Measurements from ENCODE around the gene MET.
"Not testable (repeated sequence)": the region's sequence is repeated elsewhere in the genome, so short reads cannot be mapped to it uniquely, and the experiment has no call there.

The MET gene

DNA sequence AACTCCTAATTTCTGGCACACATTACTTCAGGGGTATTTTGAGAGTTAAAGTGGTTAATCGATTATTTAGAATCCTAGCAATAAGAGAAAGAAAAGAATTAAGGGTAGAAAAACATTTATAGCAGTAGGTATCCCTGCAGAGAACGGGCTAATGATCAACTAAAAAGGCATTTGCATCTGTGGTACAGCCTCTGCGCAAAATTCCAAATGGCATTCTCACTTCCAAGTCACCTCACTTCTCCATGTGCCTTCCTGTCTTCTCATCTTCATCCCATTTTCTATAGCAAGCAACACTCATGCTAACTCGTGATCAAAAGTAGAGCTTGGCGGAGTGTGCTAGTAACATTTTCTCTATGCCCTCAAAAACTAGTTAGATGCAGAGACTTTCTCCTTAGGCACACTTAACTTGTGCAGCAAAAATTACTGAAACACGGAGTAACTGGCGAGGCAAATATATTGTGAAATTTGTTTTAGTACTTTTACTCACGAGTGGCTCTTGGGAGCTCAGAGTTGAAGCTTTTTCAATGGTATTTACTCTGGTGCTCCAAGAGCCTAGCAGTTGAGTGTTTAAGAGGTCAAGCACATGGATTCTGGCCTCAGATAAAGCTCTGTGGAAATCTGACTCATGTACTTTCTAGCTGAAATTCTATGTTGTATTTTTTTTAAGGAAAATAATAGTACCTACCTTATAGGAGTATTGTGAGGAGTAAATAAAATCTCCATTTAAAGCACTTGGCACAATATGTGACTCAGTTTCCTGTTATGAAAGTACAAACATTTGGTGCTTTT lies 65.1 kb downstream of the MET start:
- no peak overlapping the region for H3K4me3 Mint-ChIP-seq
- H3K36me3 Mint-ChIP-seq, result no peaks in the 10 kb centered on the region
- no peak overlapping the region for H3K27ac Mint-ChIP-seq
- H3K27me3 Mint-ChIP-seq, result peaks cover 3% of the 10 kb centered on the region
- H3K9me3 Mint-ChIP-seq (ENCODE audit: low read depth), result no peaks in the 10 kb centered on the region
- no peaks in the 10 kb centered on the region for H3K4me1 Mint-ChIP-seq (ENCODE audit: low read depth)

DNA sequence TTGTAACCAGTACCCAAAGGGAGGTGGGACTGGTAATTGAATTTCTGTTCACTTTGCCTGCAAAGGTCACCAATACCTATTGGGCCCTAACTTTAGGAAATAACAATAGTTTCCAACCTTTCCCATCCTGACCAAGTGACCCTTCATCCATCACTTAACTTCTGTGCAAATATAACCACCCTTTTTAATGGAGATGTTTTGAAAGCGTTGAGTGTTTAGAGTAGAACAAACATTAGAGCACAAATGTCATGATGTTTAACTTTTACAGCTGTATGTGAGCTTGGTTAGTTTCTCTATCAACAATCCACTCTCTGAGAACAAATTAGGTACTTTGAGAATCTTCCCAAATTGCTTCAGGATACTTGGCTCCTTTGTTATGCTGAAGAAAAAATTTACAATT lies 66.4 kb downstream of the MET start:
- Mint-ChIP-seq H3K27me3 (peaks cover 7% of the 10 kb centered on the region), H3K36me3 (no peaks in the 10 kb centered on the region), H3K9me3 (ENCODE audit: low read depth) (no peaks in the 10 kb centered on the region), H3K27ac (no peak overlapping the region), H3K4me1 (ENCODE audit: low read depth) (no peaks in the 10 kb centered on the region), H3K4me3 (no peak overlapping the region)

DNA sequence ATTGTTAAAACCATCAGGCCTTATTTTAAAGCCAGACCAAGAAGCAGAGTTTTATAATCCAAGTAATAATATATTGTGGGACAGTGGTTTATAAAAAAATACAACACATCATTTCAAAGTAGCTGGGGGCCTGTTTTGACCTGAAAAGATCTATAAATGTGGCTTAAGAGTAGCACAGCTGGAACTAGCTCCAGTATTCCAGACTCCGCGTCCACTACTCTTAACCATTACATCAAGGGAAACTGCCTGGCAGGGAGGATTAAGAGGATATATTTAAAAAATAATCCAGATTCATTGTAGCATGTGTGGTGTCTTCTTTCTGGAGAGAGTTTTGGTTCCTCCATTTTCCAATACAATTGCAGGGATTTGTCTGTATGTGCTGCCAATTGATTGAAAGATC lies 67.3 kb downstream of the MET start:
- H3K27me3 Mint-ChIP-seq, result peaks cover 8% of the 10 kb centered on the region
- no peaks in the 10 kb centered on the region for H3K36me3 Mint-ChIP-seq
- no peak overlapping the region for H3K4me3 Mint-ChIP-seq
- H3K27ac Mint-ChIP-seq, result no peak overlapping the region
- no peaks in the 10 kb centered on the region for H3K4me1 Mint-ChIP-seq (ENCODE audit: low read depth)
- H3K9me3 Mint-ChIP-seq (ENCODE audit: low read depth), result no peaks in the 10 kb centered on the region

DNA sequence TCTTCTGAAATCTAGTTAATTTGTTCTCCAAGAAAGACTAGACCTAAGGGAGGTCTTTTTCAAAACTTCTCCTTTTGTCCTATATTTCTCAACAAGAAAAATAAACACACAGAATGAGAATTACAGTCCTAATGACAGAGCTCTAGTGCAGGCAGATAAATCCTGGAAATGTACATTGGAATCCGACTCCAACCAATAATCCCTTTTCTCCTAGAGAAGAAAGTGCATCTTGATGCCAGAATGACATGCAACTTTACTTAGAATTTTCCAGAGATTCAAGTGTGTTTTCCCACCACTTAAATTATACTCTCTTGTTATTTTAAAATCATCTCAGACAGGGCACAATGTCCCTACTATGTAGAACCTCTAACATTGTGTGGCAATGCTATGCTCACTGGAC lies 68.2 kb downstream of the MET start:
- Mint-ChIP-seq H3K27me3 (peaks cover 8% of the 10 kb centered on the region), H3K36me3 (no peaks in the 10 kb centered on the region), H3K9me3 (ENCODE audit: low read depth) (no peaks in the 10 kb centered on the region), H3K4me3 (no peak overlapping the region), H3K27ac (no peak overlapping the region), H3K4me1 (ENCODE audit: low read depth) (no peaks in the 10 kb centered on the region)

DNA sequence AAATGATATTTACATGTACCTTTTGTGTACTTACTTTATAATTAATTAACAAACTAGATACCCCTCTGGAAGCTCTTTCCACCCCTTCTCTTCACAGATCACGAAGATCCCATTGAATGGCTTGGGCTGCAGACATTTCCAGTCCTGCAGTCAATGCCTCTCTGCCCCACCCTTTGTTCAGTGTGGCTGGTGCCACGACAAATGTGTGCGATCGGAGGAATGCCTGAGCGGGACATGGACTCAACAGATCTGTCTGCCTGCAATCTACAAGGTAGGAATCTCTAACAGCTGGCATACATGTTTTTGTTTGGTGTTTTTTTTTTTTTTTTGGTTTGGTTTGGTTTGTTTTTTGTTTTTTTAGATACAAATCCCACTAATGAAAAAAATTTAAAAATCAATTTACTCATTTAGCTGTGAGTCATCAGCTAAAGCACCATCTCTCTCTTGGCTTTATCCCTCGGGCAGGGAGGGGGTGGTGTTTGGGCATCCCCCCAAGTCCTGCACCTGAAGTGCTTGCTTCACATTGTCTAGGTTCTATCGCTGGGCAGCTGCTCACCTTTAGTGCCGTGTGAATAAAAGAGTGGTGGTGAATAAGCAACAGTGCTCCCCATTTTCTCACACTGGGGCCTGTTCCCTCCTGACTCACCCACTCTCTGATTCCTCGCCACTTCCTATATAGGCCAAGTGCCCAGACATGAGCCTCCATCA lies 68.9 kb downstream of the MET start:
- Mint-ChIP-seq H3K27me3 (peaks cover 7% of the 10 kb centered on the region), H3K9me3 (ENCODE audit: low read depth) (no peaks in the 10 kb centered on the region), H3K36me3 (no peaks in the 10 kb centered on the region), H3K4me1 (ENCODE audit: low read depth) (no peaks in the 10 kb centered on the region), H3K27ac (no peak overlapping the region), H3K4me3 (no peak overlapping the region)

DNA sequence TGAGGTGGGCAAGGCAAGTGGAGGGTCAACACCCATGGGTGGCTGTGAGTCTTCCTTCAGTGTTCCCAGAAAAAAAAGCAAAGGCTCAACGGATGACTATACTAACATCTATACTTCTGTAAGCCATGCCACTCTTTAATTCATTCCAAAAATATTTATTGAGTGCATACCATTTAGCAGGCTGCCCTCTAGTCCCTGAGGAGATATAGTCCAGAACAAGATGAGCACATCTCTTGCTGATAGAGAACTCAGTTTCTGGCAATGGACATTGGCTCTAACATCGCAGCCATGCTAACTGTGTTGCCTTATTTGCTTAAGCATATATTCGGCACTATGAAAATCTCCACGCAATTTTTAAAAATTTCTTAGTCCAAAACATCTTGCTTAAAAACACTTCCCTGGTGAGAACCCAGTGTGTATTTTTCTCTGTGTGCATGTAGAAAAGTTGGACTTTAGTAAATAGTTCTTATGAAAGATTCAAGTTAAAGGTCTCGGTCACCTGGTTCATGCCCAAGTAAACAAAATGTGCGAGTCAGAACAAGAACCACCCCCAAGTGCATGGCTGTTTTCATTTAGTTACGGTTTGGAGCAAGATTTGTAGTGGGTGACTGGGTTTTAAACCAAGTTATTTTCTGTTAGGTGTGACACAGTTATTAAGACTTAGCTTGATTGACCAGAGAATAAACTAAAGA lies 69.8 kb downstream of the MET start:
- no peak overlapping the region for H3K27ac Mint-ChIP-seq
- H3K4me3 Mint-ChIP-seq, result no peak overlapping the region
- peaks cover 7% of the 10 kb centered on the region for H3K27me3 Mint-ChIP-seq
- H3K9me3 Mint-ChIP-seq (ENCODE audit: low read depth), result no peaks in the 10 kb centered on the region
- H3K36me3 Mint-ChIP-seq, result no peaks in the 10 kb centered on the region
- H3K4me1 Mint-ChIP-seq (ENCODE audit: low read depth), result no peaks in the 10 kb centered on the region

DNA sequence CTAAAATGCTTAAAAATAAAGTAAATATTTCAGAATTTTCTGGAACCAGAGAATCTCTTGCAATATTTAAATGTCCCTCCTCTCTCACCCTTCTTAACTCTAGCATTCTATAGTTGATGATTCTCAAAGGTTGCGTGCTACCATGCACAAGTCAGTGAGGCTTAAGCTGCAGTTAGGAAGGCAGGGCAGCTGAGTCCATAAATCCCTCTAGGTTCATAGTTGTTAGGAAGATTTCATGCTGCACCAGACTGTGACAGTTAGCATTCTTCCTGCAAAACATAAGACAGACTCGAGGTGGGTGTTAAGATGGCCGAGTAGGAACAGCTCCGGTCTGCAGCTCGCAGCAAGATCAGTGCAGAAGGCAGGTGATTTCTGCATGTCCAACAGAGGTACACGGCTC lies 70.6 kb downstream of the MET start:
- H3K36me3 Mint-ChIP-seq, result no peaks in the 10 kb centered on the region
- no peak overlapping the region for H3K27ac Mint-ChIP-seq
- no peak overlapping the region for H3K4me3 Mint-ChIP-seq
- H3K9me3 Mint-ChIP-seq (ENCODE audit: low read depth), result peaks cover 7% of the 10 kb centered on the region
- H3K4me1 Mint-ChIP-seq (ENCODE audit: low read depth), result no peaks in the 10 kb centered on the region
- peaks cover 7% of the 10 kb centered on the region for H3K27me3 Mint-ChIP-seq

DNA sequence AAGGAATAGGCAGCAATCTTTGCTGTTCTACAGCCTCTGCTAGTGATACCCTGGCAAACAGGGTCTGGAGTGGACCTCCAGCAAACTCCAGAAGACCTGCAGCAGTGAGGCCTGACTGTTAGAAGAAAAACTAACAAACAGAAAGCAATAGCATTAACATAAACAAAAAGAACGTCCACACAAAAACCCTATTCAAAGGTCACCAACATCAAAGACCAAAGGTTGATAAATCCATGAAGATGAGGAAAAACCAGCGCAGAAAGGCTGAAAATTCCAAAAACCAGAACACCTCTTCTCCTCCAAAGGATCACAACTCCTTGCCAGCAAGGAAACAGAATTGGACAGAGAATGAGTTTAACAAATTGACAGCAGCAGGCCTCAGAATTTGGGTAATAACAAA lies 71.8 kb downstream of the MET start:
- H3K9me3 Mint-ChIP-seq (ENCODE audit: low read depth); H3K27me3 Mint-ChIP-seq; H3K4me3 Mint-ChIP-seq; H3K36me3 Mint-ChIP-seq; H3K27ac Mint-ChIP-seq; H3K4me1 Mint-ChIP-seq (ENCODE audit: low read depth): not testable (repeated sequence)

DNA sequence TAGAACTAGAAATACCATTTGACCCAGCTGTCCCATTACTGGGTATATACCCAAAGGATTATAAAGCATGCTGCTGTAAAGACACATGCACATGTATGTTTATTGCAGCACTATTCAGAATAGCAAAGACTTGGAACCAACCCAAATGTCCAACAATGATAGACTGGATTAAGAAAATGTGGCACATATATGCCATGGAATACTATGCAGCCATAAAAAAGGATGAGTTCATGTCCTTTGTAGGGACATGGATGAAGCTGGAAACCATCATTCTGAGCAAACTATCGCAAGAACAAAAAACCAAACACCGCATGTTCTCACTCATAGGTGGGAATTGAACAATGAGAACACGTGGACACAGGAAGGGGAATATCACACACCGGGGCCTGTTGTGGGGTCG lies 74.4 kb downstream of the MET start:
- H3K27ac Mint-ChIP-seq; H3K27me3 Mint-ChIP-seq; H3K36me3 Mint-ChIP-seq; H3K4me1 Mint-ChIP-seq (ENCODE audit: low read depth); H3K4me3 Mint-ChIP-seq: not testable (repeated sequence)
- H3K9me3 Mint-ChIP-seq (ENCODE audit: low read depth), result peaks cover 12% of the 10 kb centered on the region

DNA sequence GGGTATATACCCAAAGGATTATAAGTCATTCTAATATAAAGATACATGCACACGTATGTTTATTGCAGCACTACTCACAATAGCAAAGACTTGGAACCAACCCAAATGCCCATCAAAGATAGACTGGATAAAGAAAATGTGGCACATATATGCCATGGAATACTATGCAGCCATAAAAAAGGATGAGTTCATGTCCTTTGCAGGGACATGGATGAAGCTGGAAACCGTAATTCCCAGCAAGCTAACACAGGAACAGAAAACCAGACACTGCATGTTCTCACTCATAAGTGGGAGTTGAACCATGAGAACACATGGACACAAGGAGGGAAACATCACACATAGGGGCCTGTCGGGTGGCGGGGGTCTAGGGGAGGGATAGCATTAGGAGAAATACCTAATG lies 79.1 kb downstream of the MET start:
- H3K4me1 Mint-ChIP-seq (ENCODE audit: low read depth); H3K4me3 Mint-ChIP-seq; H3K27ac Mint-ChIP-seq; H3K27me3 Mint-ChIP-seq; H3K36me3 Mint-ChIP-seq: not testable (repeated sequence)
- H3K9me3 Mint-ChIP-seq (ENCODE audit: low read depth), result peaks cover 12% of the 10 kb centered on the region

DNA sequence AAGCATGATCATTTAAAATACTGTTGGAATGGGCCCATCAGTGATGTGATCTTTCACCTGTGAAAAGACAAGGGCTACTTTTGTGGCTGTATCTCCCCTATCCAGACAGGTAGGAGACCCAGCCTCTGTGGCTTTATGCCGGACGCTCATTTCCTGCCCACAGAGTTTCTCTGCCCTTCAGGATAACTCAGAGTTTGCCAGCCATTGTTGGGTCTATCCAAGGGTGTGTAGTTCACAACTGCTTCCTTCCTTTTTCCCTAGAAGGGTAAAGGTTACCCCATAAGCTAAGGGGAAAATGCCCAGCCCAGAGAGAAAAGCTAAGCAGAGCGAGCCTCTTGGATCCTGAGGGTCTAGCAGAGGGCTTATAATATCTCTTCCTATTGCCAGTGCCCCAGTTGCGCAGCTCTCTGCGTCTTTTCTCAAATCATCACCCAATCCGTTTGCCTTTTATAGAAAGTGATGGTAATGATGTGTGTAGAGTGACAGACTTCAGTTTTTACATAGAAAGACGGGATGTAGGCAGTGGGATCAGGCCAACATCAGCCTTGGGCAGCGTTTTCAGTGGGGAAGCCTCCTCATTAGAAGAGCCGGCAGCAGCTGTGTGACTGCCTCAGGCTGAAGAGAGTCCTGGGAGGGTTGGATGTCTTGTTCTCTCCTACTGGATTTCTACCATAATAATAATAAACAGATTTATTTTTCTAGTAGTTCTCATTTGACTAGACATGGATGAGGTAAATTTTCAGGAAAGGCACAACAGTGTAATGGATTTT lies 80.5 kb downstream of the MET start:
- Mint-ChIP-seq H3K27me3 (peaks cover 3% of the 10 kb centered on the region), H3K9me3 (ENCODE audit: low read depth) (peaks cover 7% of the 10 kb centered on the region), H3K4me1 (ENCODE audit: low read depth) (no peaks in the 10 kb centered on the region), H3K4me3 (no peak overlapping the region), H3K36me3 (no peaks in the 10 kb centered on the region), H3K27ac (no peak overlapping the region)

DNA sequence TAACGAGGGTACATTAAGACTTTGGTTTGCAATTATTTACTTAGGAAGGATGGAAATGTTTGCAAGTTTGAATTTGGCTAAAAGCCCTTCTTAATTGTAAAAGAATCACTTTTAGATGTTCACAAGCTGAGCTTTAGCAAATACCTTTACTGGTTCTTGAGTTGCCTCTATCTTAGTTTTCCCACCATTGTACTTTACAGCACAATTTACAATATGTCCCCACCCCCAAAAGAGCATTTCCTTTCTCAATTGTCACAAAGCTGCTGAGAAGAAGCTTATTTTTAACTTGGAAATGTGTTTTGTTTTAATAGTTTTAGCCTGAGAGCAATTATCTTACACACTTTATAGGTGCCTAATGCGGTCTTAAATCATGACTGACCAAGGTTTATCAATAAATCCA lies 81.1 kb downstream of the MET start:
- Mint-ChIP-seq H3K4me1 (ENCODE audit: low read depth) (no peaks in the 10 kb centered on the region), H3K4me3 (no peak overlapping the region), H3K36me3 (no peaks in the 10 kb centered on the region), H3K27me3 (peaks cover 3% of the 10 kb centered on the region), H3K9me3 (ENCODE audit: low read depth) (peaks cover 4% of the 10 kb centered on the region), H3K27ac (no peak overlapping the region)

DNA sequence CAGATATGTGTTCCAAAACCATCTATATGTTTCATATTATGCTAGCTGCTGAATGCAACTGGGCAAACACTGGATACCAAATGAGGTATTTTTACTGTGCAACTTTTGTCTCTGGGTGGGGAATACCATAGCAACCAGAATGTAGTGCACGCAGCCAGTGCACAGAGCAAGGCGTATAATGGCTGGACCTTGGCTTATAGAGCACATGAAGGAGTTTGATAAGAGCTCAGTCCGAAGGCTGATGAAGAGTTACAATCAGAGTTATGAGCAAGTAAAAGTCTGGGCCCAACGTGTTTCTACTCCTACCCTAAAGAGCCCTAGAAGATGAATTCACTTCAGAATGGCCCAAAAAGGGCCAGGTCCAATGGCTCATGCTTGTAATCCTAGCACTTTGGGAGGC lies 82.2 kb downstream of the MET start:
- peaks cover 4% of the 10 kb centered on the region for H3K27me3 Mint-ChIP-seq
- peaks cover 4% of the 10 kb centered on the region for H3K9me3 Mint-ChIP-seq (ENCODE audit: low read depth)

DNA sequence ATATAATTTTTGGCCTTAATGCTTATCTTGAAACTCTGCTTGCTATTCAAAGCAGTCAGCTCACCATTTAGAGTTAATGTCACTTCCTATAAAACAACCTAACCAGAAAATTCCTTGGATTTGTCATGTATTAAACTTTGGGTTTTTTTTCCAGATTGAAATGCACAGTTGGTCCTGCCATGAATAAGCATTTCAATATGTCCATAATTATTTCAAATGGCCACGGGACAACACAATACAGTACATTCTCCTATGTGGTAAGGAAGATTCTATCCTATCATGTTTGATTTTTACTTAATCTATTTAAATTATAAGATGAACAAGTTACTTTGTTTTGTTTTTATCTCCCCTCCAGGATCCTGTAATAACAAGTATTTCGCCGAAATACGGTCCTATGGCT lies 85.3 kb downstream of the MET start:
- Mint-ChIP-seq H3K36me3 (no peaks in the 10 kb centered on the region), H3K27ac (no peak overlapping the region), H3K27me3 (peaks cover 6% of the 10 kb centered on the region), H3K4me3 (no peak overlapping the region), H3K9me3 (ENCODE audit: low read depth) (no peaks in the 10 kb centered on the region), H3K4me1 (ENCODE audit: low read depth) (no peaks in the 10 kb centered on the region)

More for the DNA sequence above, 82.2 kb downstream of the MET start:
- Mint-ChIP-seq H3K36me3 (no peaks in the 10 kb centered on the region), H3K4me1 (ENCODE audit: low read depth) (no peaks in the 10 kb centered on the region), H3K27ac (no peak overlapping the region), H3K4me3 (no peak overlapping the region)

DNA sequence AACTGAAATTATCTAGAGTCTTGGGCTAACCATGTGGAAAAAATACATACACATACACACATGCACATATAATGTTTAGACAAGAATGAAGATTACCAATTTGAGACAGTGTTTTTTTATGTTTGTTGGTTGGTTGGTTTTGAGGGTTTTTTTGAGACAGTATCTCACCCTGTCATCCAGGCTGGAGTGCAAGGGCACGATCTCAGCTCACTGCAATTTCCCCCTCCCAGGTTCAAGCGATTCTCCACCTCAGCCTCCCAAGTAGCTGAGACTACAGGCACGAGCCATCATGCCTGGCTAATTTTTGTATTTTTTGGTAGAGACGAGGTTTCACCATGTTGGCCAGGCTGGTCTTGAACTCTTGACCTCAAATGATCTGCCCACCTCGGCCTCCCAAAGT lies 87.6 kb downstream of the MET start:
- H3K9me3 Mint-ChIP-seq (ENCODE audit: low read depth); H3K4me1 Mint-ChIP-seq (ENCODE audit: low read depth); H3K4me3 Mint-ChIP-seq; H3K36me3 Mint-ChIP-seq; H3K27me3 Mint-ChIP-seq; H3K27ac Mint-ChIP-seq: not testable (repeated sequence)

Data from activated naive CD8-positive, alpha-beta T cell (primary cell).